ENCODE results near the gene ZIC2.

DNA sequence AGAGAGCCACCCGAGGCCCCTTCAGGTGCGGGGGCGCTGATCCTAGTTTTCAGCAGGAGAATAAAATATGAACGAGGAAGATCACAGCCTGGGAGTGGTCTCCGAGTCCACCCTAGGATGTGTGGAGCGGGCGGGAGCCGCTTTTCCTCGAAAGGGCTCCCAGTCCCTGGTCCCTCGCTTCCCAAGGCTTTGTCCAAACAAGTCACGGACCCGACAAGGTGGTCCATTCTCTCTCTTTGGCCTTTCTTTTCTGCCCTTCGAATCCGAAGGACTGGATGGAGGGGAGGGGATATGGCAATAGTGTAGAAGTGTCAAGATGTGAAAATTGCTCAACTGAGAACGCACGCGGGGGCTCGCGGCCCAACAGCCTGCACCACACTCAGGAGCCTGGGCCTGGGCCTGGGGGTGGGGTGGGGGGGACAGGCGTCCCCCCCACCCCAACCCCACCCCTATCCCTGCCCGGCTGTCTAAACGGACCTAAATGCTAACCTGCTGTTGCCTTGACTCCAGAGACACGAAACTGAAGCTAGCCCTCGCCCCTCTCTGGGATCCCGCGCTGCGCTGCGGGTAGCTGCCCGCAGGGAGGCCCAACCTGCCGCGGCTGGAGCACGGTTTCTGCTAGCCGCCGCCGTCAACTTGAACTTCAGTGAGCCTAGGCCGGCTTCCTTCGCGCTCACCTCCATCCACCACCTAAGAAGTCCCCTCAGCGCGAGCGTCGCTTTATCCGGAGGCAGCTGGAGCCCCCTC, 7.1 kb downstream of the ZIC2 start:
- TF ChIP-seq CTCF (IDR thresholded peaks at IDR 0.05): no peak
- TF ChIP-seq EP300 (IDR thresholded peaks at IDR 0.05): no peak
